ENCODE data around the gene HHAT.

Gene HHAT

GRCh38 chr1:210321131-210321530, 7.6 kb upstream of the HHAT start:
- H3K9me3 ChIP-seq (replicated peaks; ENCODE audit: insufficient read depth, low read length): no peaks in the 10 kb centered on the region
- H3K27ac ChIP-seq (ENCODE audit: low read length): no peak overlapping the region
- no peak overlapping the region for H2AFZ ChIP-seq (ENCODE audit: low read length)
- H3K9ac ChIP-seq (ENCODE audit: low read length): no peak overlapping the region
- no peaks in the 10 kb centered on the region for H3K9me2 ChIP-seq (replicated peaks; ENCODE audit: insufficient read depth, low read length)
- H3K4me1 ChIP-seq (ENCODE audit: low read length): peaks cover 16% of the 10 kb centered on the region
- no peaks in the 10 kb centered on the region for H3K79me2 ChIP-seq (ENCODE audit: low read length)
- TF ChIP-seq EZH2phosphoT487 (IDR thresholded peaks at IDR 0.05; ENCODE audit: low read length): no peak
- no peak for TF ChIP-seq EZH2 (optimal IDR thresholded peaks at IDR 0.05; ENCODE audit: low read depth, low read length)
- TF ChIP-seq CTCF (IDR thresholded peaks at IDR 0.05; ENCODE audit: low read length): no peak
- H3K4me2 ChIP-seq (ENCODE audit: low read depth, low read length): no peak overlapping the region
- no peaks in the 10 kb centered on the region for H3F3A ChIP-seq (ENCODE audit: insufficient read depth, low read length)
- H3K36me3 ChIP-seq (replicated peaks; ENCODE audit: insufficient read depth, low read length): no peaks in the 10 kb centered on the region
- no peaks in the 10 kb centered on the region for H4K20me1 ChIP-seq (ENCODE audit: insufficient read depth, low read length)
- no peak overlapping the region for H3K4me3 ChIP-seq (ENCODE audit: low read length)
- no peaks in the 10 kb centered on the region for H3K27me3 ChIP-seq (replicated peaks; ENCODE audit: insufficient read depth, low read length)
- no peak for DNase-seq

DNA sequence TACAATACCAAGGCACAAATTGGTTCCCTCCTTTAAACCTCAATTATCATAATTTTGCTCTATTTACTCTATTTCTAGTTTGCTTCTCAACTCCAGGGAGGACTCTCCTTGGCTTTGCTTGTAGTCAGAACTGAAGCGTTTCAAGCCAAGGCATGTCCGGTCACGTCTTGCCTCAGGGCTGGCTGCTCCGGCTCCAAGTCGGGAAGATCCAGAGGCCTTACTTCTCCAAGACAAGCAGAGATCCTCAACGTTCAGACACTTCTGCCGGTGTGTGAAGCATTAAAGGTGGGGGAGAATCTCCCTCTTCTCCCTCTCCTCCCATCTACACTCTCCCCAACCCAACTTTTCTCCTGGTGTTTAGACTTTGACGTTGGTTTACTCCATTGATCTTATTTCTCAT, 7.2 kb upstream of the HHAT start:
- Histone ChIP-seq H3K9me2 (replicated peaks; ENCODE audit: insufficient read depth, low read length) (no peaks in the 10 kb centered on the region), H3K27me3 (replicated peaks; ENCODE audit: insufficient read depth, low read length) (no peaks in the 10 kb centered on the region), H3K27ac (ENCODE audit: low read length) (no peak overlapping the region), H3K4me2 (ENCODE audit: low read depth, low read length) (no peak overlapping the region), H3F3A (ENCODE audit: insufficient read depth, low read length) (no peaks in the 10 kb centered on the region), H3K36me3 (replicated peaks; ENCODE audit: insufficient read depth, low read length) (no peaks in the 10 kb centered on the region), H3K79me2 (ENCODE audit: low read length) (no peaks in the 10 kb centered on the region), H4K20me1 (ENCODE audit: insufficient read depth, low read length) (no peaks in the 10 kb centered on the region), H2AFZ (ENCODE audit: low read length) (no peak overlapping the region), H3K4me3 (ENCODE audit: low read length) (no peak overlapping the region), H3K4me1 (ENCODE audit: low read length) (peaks cover 16% of the 10 kb centered on the region), H3K9ac (ENCODE audit: low read length) (no peak overlapping the region), H3K9me3 (replicated peaks; ENCODE audit: insufficient read depth, low read length) (no peaks in the 10 kb centered on the region)
- DNase-seq: no peak
- TF ChIP-seq CTCF (IDR thresholded peaks at IDR 0.05; ENCODE audit: low read length) (no peak), EZH2phosphoT487 (IDR thresholded peaks at IDR 0.05; ENCODE audit: low read length) (no peak), EZH2 (optimal IDR thresholded peaks at IDR 0.05; ENCODE audit: low read depth, low read length) (no peak)

- peaks cover 23% of the 10 kb centered on the region for H3K4me1 ChIP-seq (ENCODE audit: low read length)
- no peaks in the 10 kb centered on the region for H3K9me3 ChIP-seq (replicated peaks; ENCODE audit: insufficient read depth, low read length)
- no peaks in the 10 kb centered on the region for H4K20me1 ChIP-seq (ENCODE audit: insufficient read depth, low read length)
- no peak overlapping the region for H3K4me2 ChIP-seq (ENCODE audit: low read depth, low read length)
- no peaks in the 10 kb centered on the region for H3K27me3 ChIP-seq (replicated peaks; ENCODE audit: insufficient read depth, low read length)
- TF ChIP-seq CTCF (IDR thresholded peaks at IDR 0.05; ENCODE audit: low read length) (no peak), EZH2 (optimal IDR thresholded peaks at IDR 0.05; ENCODE audit: low read depth, low read length) (no peak), EZH2phosphoT487 (IDR thresholded peaks at IDR 0.05; ENCODE audit: low read length) (no peak)
- H3K27ac ChIP-seq (ENCODE audit: low read length): no peak overlapping the region
- no peak overlapping the region for H3K4me3 ChIP-seq (ENCODE audit: low read length)
- DNase-seq: no peak
- H3F3A ChIP-seq (ENCODE audit: insufficient read depth, low read length): peaks cover 7% of the 10 kb centered on the region
- H3K9me2 ChIP-seq (replicated peaks; ENCODE audit: insufficient read depth, low read length): no peaks in the 10 kb centered on the region
- H2AFZ ChIP-seq (ENCODE audit: low read length): no peak overlapping the region
- H3K36me3 ChIP-seq (replicated peaks; ENCODE audit: insufficient read depth, low read length): no peaks in the 10 kb centered on the region
- H3K79me2 ChIP-seq (ENCODE audit: low read length): no peaks in the 10 kb centered on the region
- no peak overlapping the region for H3K9ac ChIP-seq (ENCODE audit: low read length)
These were observed 4.7 kb upstream of the HHAT start for GRCh38 chr1:210323957-210324356.

All from MM.1S (cell line).